Lower leg skin (tissue), 4 donors: ENCODE measurements around the gene ADAMTS17. TPM values are rescaled to one million over a fixed set of nuclear protein-coding genes. Genes with fewer than 3 reads are reported as not detected.

ENCODE experiments used
- DNase-seq, 2 donors: peaks; one replicate each; pipeline ENCODE4 v3.0.0-alpha.2; 2019; ENCODE audit warnings: low spot score in 2 of 2
- H3K4me3 ChIP-seq: fragments of 200-600 bp; sonication (generic); 2 replicates; pipeline ENCODE4 v1.5.1; 2017; ENCODE audit warnings: mild to moderate bottlenecking, low read depth; ENCODE audit not compliant: poor library complexity, severe bottlenecking
- POLR2A ChIP-seq, 2 donors: fragments of 450-650 bp; IDR thresholded peaks; one replicate each; pipeline ENCODE4 v1.6.1; 2016 to 2017; ENCODE audit warnings: antibody characterized with exemption in 2 of 2, mild to moderate bottlenecking in 1 of 2, moderate library complexity in 1 of 2
- WGBS, 2 donors: methylation state at CpG; one replicate each; pipeline ENCODE4 v1.1.5; 2018; 5-methylcytosine and 5-hydroxymethylcytosine counted together
- intact Hi-C: fragments of 100-400 bp; cut with DNase I; formaldehyde crosslinking; loops from one replicate; pipeline ENCODE4 v1.15.0; 2023; ENCODE audit warnings: low total_unique reads
- total RNA-seq, 4 donors: library from RNA; depleted of rRNA; stranded (reverse); fragments of >200 nt; gene quantifications; one replicate each; pipeline ENCODE4 v1.1.0, GENCODE V29; 2016
- TF ChIP-seq, protein P1 (sequence below), 3 donors: fragments of 450-650 bp; IDR thresholded peaks; one replicate each; pipeline ENCODE4 v1.5.1; 2016; ENCODE audit warnings: antibody characterized with exemption in 3 of 3, mild to moderate bottlenecking in 3 of 3, moderate library complexity in 2 of 3

The ADAMTS17 gene
- total RNA-seq, 4 donors from 2014 or later: 3.5 to 7.8 (median 3.9) TPM

GRCh38 chr15:100186366-100186765, 155.4 kb downstream of the ADAMTS17 start:
- no peak overlapping the region for H3K4me3 ChIP-seq
- WGBS, 2 donors: 87 to 94% methylated on average over 5 of the region's 5 CpGs
- TF ChIP-seq POLR2A (IDR thresholded peaks at IDR 0.05): no peak
- TF ChIP-seq, protein P1, sequence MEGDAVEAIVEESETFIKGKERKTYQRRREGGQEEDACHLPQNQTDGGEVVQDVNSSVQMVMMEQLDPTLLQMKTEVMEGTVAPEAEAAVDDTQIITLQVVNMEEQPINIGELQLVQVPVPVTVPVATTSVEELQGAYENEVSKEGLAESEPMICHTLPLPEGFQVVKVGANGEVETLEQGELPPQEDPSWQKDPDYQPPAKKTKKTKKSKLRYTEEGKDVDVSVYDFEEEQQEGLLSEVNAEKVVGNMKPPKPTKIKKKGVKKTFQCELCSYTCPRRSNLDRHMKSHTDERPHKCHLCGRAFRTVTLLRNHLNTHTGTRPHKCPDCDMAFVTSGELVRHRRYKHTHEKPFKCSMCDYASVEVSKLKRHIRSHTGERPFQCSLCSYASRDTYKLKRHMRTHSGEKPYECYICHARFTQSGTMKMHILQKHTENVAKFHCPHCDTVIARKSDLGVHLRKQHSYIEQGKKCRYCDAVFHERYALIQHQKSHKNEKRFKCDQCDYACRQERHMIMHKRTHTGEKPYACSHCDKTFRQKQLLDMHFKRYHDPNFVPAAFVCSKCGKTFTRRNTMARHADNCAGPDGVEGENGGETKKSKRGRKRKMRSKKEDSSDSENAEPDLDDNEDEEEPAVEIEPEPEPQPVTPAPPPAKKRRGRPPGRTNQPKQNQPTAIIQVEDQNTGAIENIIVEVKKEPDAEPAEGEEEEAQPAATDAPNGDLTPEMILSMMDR (IDR thresholded peaks at IDR 0.05): no peak
- peak in 1 of 2 donors; percentile 46 for DNase-seq
- intact Hi-C loops: no loop called here

DNA sequence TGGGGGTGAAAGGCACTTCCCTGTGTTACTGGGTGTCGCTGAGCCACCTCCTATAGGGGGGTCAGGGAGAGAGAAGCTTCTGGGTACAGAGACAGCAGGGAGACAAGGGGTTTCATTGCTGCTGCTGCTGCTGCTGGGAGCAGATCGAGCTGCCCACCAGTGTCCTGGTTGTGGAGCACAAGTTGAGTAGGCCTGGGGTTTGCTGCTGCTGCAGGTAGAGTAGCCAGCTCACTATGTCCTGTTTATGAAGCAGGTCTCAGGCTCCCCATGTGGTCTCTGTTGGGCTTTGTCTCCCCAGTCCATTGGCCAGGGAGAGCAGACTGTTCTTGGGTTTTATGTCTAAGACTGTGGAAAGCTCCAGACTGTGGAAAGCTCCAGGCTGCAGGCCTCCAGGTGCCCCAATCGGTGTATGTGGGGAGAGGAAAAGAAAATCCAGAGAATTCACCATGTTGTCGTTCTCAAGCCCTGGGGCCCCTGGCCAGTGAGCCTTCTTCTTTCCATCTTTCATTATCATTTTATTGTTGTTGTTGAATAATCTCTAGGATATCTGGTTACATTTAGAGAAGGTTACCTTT, 157.8 kb downstream of the ADAMTS17 start:
- DNase-seq: peak in 1 of 2 donors; percentile 66
- WGBS, 2 donors: 93% methylated on average over 4 of the region's 4 CpGs
- no peak overlapping the region for H3K4me3 ChIP-seq
- no peak for TF ChIP-seq POLR2A (IDR thresholded peaks at IDR 0.05)
- TF ChIP-seq, protein P1 (IDR thresholded peaks at IDR 0.05): no peak
- intact Hi-C loops: no loop called here

DNA sequence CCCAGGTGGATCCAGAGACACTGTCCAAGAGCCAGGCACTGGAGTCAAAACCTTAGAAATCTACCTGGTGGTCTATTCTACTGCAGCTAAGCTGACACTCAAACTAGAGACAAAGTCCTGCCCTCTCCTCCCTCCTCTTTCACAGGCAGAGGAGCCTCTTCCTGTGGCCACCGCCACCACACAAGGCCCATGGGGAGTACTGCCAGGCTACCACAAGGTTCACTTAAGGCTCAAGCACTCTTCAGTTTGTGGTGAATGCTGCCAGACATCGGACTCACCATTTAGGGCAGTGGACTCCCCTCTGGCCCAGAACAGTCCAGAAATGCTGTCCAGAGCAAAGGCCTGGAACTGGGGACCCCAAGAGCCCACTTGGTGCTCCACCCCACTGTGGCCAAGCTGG, 160.9 kb downstream of the ADAMTS17 start:
- 88 to 92% methylated on average over 2 of the region's 2 CpGs for WGBS, 2 donors
- TF ChIP-seq, protein P1 (IDR thresholded peaks at IDR 0.05): no peak
- TF ChIP-seq POLR2A (IDR thresholded peaks at IDR 0.05): no peak
- peak in 1 of 2 donors; percentile 39 for DNase-seq
- intact Hi-C loops: no loop called here
- H3K4me3 ChIP-seq: no peak overlapping the region

GRCh38 chr15:100175406-100176114, 166.2 kb downstream of the ADAMTS17 start:
- 60 to 63% methylated on average over 12 of the region's 12 CpGs for WGBS, 2 donors
- TF ChIP-seq POLR2A (IDR thresholded peaks at IDR 0.05): no peak
- TF ChIP-seq, protein P1 (IDR thresholded peaks at IDR 0.05): no peak
- H3K4me3 ChIP-seq: no peak overlapping the region
- intact Hi-C loops: no loop called here
- DNase-seq: peak in 1 of 2 donors; percentile 48

DNA sequence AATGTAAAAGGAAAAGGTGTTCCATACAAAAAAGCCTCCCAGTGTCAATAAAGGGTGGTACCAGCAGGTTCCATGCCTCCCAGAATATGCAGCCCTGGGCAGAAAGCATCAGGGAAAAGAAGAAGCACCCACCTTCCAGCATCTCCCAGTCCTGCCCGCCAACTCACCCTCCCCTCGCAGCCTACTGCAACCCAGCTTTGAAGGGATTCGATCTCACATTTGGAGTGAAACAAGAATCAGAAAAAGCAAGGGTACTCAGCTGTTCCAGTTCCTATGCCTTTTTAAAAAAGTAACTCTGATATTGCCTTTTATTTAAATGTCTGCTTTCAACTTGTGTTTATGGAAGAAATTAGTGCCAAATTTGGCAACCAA, 166.9 kb downstream of the ADAMTS17 start:
- no peak for TF ChIP-seq POLR2A (IDR thresholded peaks at IDR 0.05)
- TF ChIP-seq, protein P1 (IDR thresholded peaks at IDR 0.05): no peak
- intact Hi-C loops: no loop called here
- 96 to 98% methylated on average over 3 of the region's 3 CpGs for WGBS, 2 donors
- DNase-seq: no peak
- no peak overlapping the region for H3K4me3 ChIP-seq
